NCI-H345 (cell line): Measurements from ENCODE around the gene DNM2.
"Not testable (repeated sequence)": the region's sequence is repeated elsewhere in the genome, so short reads cannot be mapped to it uniquely, and the experiment has no call there.

Source experiments
- DNase-seq: peaks from one replicate; lab custom pipeline; 2025; lab: John Stamatoyannopoulos, UW

Gene DNM2

GRCh38 chr19:10725415-10725814, 7.5 kb downstream of the DNM2 start:
- no peak for DNase-seq

DNA sequence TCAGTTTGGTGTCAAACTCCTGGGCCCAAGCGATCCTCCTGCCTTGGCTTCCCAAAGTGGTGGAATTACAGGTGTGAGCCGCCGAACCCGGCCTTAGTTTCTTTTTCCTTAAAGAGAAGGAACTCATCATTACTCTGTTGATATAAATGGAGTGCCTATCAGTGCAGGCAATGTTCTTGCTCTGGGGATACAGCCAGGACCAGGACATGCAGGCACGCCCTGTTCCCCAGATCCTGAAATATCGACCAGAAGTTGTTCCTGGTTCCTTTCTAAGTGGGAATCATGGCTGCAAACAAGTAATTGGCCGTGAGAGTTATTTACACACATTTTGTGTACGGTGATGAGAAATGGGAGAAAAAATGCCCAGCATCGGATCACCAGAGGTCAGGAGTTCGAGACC, 8.4 kb downstream of the DNM2 start:
- DNase-seq: no peak

DNA sequence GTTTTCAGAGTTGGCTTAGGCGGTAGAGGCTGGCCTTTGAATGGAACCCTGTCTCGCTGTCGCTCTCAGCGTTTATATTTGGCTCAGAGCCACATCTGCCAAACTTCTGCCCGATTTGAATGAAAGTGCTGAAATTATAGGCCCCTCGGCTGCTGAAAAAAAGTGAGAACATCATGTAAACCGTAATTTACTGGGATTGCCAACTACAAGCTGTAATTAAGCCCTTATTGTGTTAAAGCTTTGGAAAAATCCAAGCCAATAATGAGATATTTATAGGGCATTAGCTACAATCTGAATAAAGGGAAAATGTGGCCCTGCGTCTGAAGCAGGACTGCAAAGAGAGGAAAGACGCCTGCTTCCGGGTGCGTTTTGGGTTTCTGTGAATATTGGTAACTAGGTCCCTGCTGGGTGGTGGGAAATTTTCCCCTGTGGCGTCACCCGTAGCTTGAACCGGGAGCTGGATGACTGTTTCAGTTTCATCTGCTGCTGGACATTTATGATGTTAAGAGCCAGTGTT, 9.9 kb downstream of the DNM2 start:
- no peak for DNase-seq

- DNase-seq: no peak
Measured at GRCh38 chr19:10729411-10729810, 11.5 kb downstream of the DNM2 start.

DNA sequence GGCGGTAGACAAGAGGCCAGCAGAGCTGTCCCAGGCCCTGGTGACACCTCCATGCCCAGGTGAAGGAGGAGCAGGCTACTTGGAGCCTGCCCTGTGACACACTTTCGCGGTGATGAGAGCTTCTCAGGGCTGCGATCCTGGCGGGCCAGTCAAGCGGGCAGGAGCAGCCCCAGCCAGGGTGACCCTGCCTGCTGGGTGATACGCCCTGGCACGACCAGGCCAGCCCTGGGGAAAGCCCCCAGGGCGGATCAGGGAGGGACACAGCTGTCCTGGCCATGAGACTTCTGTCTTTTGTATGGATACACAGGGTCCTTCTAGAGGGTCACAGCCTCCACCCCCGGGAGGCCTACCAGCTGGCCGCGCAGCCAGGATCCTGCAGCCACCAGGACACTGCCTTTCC, 13.1 kb downstream of the DNM2 start:
- no peak for DNase-seq

DNA sequence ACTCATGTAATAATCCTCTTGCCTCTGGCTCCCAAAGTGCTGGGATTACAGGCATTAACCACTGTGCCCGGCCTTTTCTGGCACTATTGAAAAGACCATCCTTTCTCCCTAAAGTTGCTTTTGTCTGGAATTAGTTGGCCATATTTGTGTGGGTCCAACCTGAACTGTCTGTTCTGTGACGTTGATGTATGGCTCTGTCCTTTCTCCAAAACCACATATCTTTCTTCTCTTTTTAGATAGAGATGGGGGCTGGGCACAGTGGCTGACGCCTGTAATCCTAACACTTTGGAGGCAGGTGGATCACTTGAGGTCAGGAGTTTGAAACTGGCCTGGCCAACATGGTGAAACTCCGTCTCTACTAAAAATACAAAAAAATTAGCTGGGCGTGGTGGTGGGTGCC, 17.9 kb downstream of the DNM2 start:
- DNase-seq: no peak

DNA sequence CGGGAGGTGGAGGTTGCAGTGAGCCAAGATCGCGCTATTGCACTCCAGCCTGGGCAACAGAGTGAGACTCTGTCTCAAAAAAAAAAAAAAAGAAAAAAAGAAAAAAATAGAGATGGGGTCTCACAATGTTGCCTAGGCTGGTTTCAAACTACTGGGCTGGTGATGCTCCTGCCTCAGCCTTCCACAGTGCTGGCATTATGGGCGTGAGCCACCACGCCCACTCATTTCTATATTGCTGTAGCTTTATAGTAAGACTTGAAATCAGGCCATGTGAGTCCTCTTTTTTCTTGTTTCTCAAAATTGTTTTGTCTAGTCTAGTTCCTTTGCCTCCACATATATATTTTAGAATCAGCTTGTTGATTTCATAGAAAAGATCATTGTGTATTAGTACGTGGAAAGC, 18.3 kb downstream of the DNM2 start:
- no peak for DNase-seq

DNA sequence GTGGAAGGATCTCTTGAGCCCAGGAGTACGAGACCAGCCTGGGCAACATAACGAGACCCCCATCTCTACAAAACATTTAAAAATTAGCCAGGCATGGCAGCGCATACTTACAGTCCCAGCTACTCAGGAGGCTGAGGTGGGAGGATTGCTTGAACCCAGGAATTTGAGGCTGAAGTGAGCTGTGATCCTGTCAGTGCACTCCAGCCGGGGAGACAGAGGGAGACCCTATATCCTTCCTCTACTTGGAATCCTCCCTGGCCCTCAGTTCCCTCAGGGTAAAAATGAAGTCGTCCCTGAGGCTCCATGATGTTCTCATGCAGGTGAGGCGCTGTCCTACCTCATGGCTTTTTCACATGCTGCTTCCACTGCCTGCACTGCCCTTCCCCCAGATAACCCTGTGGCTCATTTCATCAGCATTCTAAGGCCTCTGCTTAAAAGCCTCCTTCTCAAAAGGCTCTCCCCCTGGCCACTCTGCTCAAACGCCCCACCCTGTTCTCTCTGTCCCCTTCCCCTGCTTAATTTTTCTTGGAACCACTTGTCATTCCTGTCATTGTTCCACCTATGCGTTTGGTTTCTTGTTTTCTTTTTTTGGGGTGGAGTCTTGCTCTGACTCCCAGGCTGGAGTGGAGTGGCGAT, 19.2 kb downstream of the DNM2 start:
- DNase-seq: no peak

GRCh38 chr19:10737722-10738121, 19.8 kb downstream of the DNM2 start:
- DNase-seq: no peak

GRCh38 chr19:10740798-10741197, 22.9 kb downstream of the DNM2 start:
- no peak for DNase-seq

DNA sequence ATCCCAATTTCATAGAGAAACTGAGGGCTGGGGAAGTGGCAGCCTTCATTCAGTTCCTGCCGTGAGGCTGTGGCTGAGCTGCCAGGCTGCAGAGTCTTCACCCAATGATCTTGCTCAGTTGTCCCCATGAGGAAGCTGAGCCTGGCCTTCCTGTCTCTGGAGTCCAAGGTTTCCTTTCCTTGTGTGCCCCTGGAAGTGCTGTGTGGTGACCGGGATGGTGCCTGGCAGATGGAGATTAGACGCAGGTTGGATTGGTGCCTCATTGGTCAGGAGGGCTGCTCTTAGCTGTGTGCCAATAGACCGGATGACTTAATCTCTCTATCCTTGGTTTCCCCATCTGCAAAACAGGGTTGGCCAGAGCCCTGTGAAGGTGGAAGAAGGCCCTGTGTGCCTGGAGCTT, 24.6 kb downstream of the DNM2 start:
- no peak for DNase-seq

GRCh38 chr19:10744253-10744798, 26.4 kb downstream of the DNM2 start:
- no peak for DNase-seq

GRCh38 chr19:10744801-10745293, 27.0 kb downstream of the DNM2 start:
- DNase-seq: no peak

- DNase-seq: not testable (repeated sequence)
Measured at GRCh38 chr19:10746437-10746836, 28.6 kb downstream of the DNM2 start.

DNA sequence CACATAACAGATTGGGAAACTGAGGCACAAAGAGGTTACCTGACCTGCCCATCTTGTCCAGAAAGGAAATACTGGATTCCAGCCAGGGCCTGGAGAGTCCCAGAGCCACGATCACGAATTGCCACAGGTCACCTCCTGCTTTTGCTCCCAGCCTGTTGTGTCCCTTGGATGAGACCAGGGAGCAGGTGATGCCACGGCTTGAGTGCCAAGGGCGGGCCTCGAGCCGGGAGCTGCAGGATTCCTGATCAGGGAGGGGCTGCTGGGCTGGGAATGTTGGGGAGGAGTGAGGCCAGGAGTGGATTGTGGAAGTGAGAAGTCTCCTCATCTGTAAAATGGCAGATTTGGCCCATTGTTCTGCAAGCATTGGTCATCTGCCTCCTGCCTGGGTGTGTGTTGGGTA, 29.4 kb downstream of the DNM2 start:
- no peak for DNase-seq

DNA sequence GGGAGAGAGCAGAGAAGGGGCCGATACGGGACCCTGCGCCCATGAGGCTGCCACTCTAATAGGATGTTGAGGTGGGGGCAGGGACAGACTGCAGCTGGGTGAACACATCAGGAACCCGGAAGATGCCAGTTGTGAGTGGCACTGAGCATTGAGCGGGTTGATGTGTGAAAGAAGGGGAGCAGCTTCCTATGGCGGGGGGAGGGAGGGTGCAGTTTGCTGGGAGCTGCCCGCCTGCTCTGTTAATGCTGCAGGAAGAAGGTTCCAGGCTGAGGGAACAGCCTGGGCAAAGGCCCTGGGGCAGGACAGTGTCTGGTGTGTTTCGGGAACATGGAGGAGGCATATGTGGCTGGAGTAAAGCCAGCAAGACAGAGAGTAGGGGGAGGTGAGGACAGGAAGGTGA, 29.8 kb downstream of the DNM2 start:
- DNase-seq: no peak

DNA sequence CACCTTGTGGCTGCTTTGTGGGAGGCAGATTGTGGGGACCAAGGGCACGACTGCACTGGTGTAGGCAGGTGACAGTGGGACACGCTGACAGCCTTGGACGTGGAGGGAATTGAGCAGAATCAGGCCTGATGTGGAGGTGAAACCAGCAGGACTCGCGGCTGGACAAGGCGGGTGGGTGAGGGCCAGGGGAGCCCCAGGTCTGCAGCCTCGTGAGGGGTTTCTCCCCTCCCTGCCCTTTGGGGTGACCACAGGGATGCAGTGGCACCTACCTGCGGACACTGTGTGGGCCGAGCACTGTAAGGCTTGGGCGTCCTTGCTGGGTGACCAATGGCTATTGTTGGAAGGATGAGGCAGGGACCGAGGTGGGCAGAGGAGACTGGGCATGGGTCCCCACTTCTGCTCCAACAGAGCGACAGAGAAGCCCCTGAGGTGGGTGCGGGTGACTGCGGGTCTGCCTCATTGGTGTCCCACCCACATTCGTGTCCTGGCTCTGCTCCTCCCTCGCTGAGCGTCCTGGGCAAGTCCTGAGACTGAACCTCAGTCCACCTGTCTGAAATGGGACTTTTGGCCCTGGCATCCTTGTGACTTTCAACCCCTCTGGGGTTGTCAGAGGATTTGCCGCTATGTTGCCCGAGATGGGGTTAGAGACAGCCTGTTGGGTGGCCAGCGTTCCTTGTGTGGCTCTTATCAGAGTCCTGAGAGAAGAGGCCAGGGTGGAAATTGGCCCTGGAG, 30.5 kb downstream of the DNM2 start:
- DNase-seq: no peak

DNA sequence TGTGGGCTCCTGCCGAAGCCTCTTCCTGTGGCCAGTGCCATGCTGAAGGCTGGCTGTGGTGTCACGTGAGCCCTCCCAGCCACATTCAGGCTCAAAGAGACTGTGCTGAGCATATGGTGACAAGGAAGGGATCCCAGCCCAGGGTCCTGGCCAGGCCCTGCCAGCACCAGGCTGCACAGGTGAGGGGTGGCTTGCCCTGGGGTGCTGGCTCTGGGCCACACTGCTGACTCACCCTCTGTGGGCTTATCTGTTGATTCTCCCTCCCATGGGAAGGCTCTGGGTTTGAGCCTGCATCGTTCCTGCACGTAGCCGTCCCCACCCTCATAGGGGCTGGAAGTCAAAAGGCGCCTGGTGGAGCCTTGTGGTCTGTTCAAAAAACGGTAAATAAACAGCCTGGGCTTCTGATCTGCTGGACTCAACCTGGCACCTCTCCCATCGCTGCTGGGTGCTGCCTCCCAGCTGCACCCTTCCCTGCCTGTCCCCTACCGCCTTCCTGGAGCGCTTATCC, 31.1 kb downstream of the DNM2 start:
- DNase-seq: peak; percentile 83

DNA sequence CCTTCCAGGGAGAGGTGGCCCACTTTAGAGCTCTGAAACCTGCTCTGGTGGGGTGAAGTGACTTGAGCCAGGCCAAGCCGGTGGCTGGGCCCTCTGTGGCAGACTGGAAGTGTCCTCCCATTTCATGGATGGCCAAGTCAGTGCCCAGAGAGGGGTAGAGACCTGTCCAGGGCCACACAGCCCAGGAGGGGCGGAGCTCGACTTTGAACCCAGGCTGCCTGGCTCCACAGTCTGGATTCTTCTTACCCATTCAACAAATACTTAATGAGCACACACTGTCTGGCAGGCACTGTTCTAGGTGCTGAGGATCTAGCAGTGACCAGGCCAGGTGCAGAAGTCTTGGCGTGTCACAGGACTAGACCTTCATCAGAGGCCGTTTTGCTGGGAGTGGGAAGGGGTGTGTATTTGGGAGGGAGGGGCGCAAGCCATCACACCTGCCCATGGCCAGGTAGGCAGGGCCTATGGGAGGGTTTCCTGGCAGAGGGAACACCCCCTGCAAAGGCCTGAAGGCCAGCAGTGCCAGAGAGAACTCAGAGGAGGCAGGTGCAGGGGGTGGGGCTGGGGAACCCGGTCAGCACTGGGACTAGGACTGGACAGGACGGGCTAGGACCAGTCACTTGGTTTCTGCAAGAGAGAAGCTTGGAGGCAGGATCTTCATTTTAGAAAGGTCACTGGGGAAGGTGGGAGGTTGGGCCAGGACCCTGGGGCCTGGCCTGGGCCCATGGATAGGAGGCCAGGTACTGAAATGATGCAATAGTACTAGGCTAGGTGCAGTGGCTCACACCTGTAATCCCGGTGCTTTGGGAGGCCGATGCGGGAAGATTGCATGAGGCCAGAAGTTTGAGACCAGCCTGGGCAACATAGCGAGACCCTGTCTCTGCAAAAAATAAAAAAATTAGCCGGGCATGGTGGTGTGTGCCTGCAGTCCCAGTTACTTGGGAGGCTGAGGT, 31.8 kb downstream of the DNM2 start:
- no peak for DNase-seq

DNA sequence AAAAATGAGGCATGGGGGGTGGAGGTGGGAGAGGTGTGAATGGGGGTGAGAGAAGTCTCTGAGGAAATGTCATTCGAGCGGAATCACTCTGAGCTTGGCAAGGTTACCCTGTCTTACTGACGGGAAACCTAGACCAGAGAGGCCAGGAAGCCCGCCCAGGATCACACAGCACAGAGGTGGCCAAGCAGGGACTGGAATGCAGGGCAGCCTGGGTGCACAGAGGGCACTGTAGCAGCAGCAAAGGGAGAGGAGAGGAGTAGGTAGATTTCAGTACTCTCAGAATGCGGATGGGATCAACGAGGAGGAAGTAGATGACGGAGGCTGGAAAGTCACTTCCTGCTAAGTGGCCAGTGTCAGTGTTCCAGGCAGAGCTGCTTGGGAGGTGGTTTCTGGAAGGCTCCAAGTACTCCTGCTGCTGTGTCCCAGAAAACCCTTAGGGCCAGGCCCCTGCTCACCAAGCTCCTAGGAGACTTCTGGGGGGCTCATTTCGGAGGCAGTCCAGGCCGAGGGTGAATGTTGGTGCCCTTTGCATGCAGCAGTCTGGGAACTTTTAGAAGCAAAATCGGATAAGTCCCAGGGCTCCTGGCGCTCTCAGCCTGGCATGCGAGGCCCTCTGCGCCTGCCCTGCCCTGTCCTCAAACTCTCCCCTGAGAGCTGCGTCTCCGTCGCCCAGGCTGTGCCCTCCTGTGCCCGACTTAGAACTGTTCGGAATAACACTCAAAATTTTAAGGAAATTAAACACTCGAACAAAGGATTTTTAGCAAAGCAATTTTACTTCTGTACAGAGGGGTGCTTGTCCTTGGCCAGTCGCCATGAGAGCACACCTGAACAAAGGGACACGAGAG, 33.5 kb downstream of the DNM2 start:
- no peak for DNase-seq
